NCI-H1694 treated with DMSO at 0.1 percent for 48 hours (cell line): ENCODE measurements around the gene FRMD1.
"Not testable (repeated sequence)": the region's sequence is repeated elsewhere in the genome, so short reads cannot be mapped to it uniquely, and the experiment has no call there.

Experiments
- DNase-seq: peaks from one replicate; lab custom pipeline; 2025; lab: John Stamatoyannopoulos, UW

FRMD1 gene

GRCh38 chr6:168078175-168078942 is 653 bp downstream of the FRMD1 start:
- no peak for DNase-seq

- not testable (repeated sequence) for DNase-seq
Observed at GRCh38 chr6:168077401-168077800, 1.6 kb downstream of the FRMD1 start.

- DNase-seq: no peak
Observed at GRCh38 chr6:168075787-168076202, 3.2 kb downstream of the FRMD1 start.

GRCh38 chr6:168075216-168075615 is 3.8 kb downstream of the FRMD1 start:
- DNase-seq: no peak

- DNase-seq: no peak
Observed at GRCh38 chr6:168073937-168074730, 4.9 kb downstream of the FRMD1 start.

- no peak for DNase-seq
Observed at GRCh38 chr6:168072730-168073129, 6.3 kb downstream of the FRMD1 start.

GRCh38 chr6:168072261-168072660 is 6.8 kb downstream of the FRMD1 start:
- no peak for DNase-seq

- DNase-seq: no peak
Observed at GRCh38 chr6:168071620-168072019, 7.4 kb downstream of the FRMD1 start.

GRCh38 chr6:168070804-168071203 is 8.2 kb downstream of the FRMD1 start:
- no peak for DNase-seq

GRCh38 chr6:168067081-168067759 is 11.8 kb downstream of the FRMD1 start:
- no peak for DNase-seq

GRCh38 chr6:168064226-168064807 is 14.7 kb downstream of the FRMD1 start:
- DNase-seq: no peak

GRCh38 chr6:168063431-168063830 is 15.6 kb downstream of the FRMD1 start:
- DNase-seq: no peak

GRCh38 chr6:168062346-168063289 is 16.4 kb downstream of the FRMD1 start:
- DNase-seq: no peak

- DNase-seq: no peak
Observed at GRCh38 chr6:168061269-168062210, 17.5 kb downstream of the FRMD1 start.

GRCh38 chr6:168060521-168060931 is 18.5 kb downstream of the FRMD1 start:
- no peak for DNase-seq

GRCh38 chr6:168058691-168059551 is 20.1 kb downstream of the FRMD1 start:
- no peak for DNase-seq

- DNase-seq: no peak
Observed at GRCh38 chr6:168057836-168058235, 21.2 kb downstream of the FRMD1 start.

- no peak for DNase-seq
Observed at GRCh38 chr6:168056892-168057527, 22.0 kb downstream of the FRMD1 start.
